Measurements from ENCODE around the gene BCR.

BCR gene

GRCh38 chr22:23266780-23267179, 86.5 kb downstream of the BCR start:
- DNase-seq = no peak

GRCh38 chr22:23267226-23268043, 87.1 kb downstream of the BCR start:
- DNase-seq = no peak

GRCh38 chr22:23268139-23268712, 87.9 kb downstream of the BCR start:
- DNase-seq = no peak

- no peak for DNase-seq
Observed at GRCh38 chr22:23268877-23269276, 88.6 kb downstream of the BCR start.

GRCh38 chr22:23269441-23270211, 89.3 kb downstream of the BCR start:
- DNase-seq = no peak

GRCh38 chr22:23270212-23270733, 90.0 kb downstream of the BCR start:
- DNase-seq = no peak

- DNase-seq = no peak
Observed at GRCh38 chr22:23270798-23271596, 90.7 kb downstream of the BCR start.

- no peak for DNase-seq
Observed at GRCh38 chr22:23271597-23271908, 91.2 kb downstream of the BCR start.

GRCh38 chr22:23272371-23272770, 92.1 kb downstream of the BCR start:
- DNase-seq = no peak

- no peak for DNase-seq
Observed at GRCh38 chr22:23272834-23273233, 92.5 kb downstream of the BCR start.

- DNase-seq = no peak
Observed at GRCh38 chr22:23273445-23274145, 93.3 kb downstream of the BCR start.

GRCh38 chr22:23274146-23274526, 93.8 kb downstream of the BCR start:
- DNase-seq = no peak

- no peak for DNase-seq
Observed at GRCh38 chr22:23274891-23275694, 94.8 kb downstream of the BCR start.

- DNase-seq = no peak
Observed at GRCh38 chr22:23275751-23276150, 95.4 kb downstream of the BCR start.

- DNase-seq = no peak
Observed at GRCh38 chr22:23276656-23277582, 96.6 kb downstream of the BCR start.

- no peak for DNase-seq
Observed at GRCh38 chr22:23277583-23278295, 97.4 kb downstream of the BCR start.

GRCh38 chr22:23278883-23279675, 98.8 kb downstream of the BCR start:
- DNase-seq = no peak

GRCh38 chr22:23279781-23280180, 99.5 kb downstream of the BCR start:
- DNase-seq = peak; percentile 12

Data from stimulated activated CD4-positive, alpha-beta T cell treated with anti-CD3 and anti-CD28 coated beads, Interleukin-15, amount 100 ng/mL, for 24 hours (primary cell).